Pancreas (tissue), 10 donors: Measurements from ENCODE around the gene PLEKHH1. TPM values are rescaled to one million over a fixed set of nuclear protein-coding genes. Genes with fewer than 3 reads are reported as not detected.

Experiments used
- ATAC-seq, 4 donors: fragments of 200-7000 bp; cut with Tn5 transposase; one replicate each; pipeline versions ENCODE4 v1.8.0 to v1.9.1; 2020; ENCODE audit warnings: mild to moderate bottlenecking in 4 of 4, moderate library complexity in 4 of 4
- DNase-seq, 6 donors: peaks; one replicate each; pipeline ENCODE4 v3.0.0-alpha.2; 2020
- FAIRE-seq: peaks from 2 replicates; lab custom pipeline; 2012; peaks lifted over from hg19 to GRCh38; lab: Jason Lieb, UNC
- H3K27ac ChIP-seq, 4 donors: fragments of 200-600 bp; sonication (generic); 1 replicate in 3 of 4; 2 replicates in 1 of 4; pipeline versions ENCODE4 v1.5.0 to v1.8.0; 2020
- H3K27me3 ChIP-seq, 4 donors: fragments of 200-600 bp; one replicate each; pipeline ENCODE4 v1.8.0; 2021
- H3K36me3 ChIP-seq, 3 donors: fragments of 200-600 bp; sonication (generic) in 1 of 3; one replicate each; pipeline versions ENCODE4 v1.5.0 to v1.8.0; 2020 to 2021
- H3K4me1 ChIP-seq, 3 donors: fragments of 200-600 bp; one replicate each; pipeline ENCODE4 v1.8.0; 2021
- H3K4me3 ChIP-seq, 4 donors: fragments of 200-600 bp; sonication (generic) in 2 of 4; one replicate each; pipeline versions ENCODE4 v1.5.0 to v1.8.0; 2020 to 2021
- H3K9me3 ChIP-seq, 4 donors: fragments of 200-600 bp; one replicate each; pipeline ENCODE4 v1.8.0; 2021
- CTCF ChIP-seq, 4 donors: fragments of 200-600 bp; sonication (generic) in 3 of 4; IDR thresholded peaks; one replicate each; pipeline versions ENCODE4 v1.5.0 to v1.8.0; 2021; ENCODE audit warnings: antibody characterized with exemption in 4 of 4
- WGBS, 2 donors: extraction: QIAGEN DNeasy Blood & Tissue Kit; methylation state at CpG; one replicate each; pipeline ENCODE4 v1.1.7; 2013; 5-methylcytosine and 5-hydroxymethylcytosine counted together
- intact Hi-C, 3 donors: fragments of 100-400 bp; cut with DNase I; formaldehyde crosslinking; loops; one replicate each; pipeline versions ENCODE4 v1.11.1 to v1.14.2; 2022
- polyA plus RNA-seq, 2 donors: library from polyadenylated mRNA; stranded (reverse); fragments of 200-250 nt; gene quantifications; one replicate each; pipeline ENCODE4 v1.2.3, GENCODE V29; 2013
- total RNA-seq, 6 donors: library from RNA; stranded (reverse); fragmentation: NEBNext Ultra II Directional in 4 of 6; extraction: Animal tissue kit (Norgen Biotek cat#: 25700) in 4 of 6; gene quantifications; one replicate each; pipeline versions ENCODE4 v1.2.1 to v1.2.4, GENCODE V29; 2021 to 2023
- donor health status: healthy with polysubstance abuse.
- donor health status: DM: no; HTN: no; CAD: no; lungs with moderate emphysema.
- donor health status: DM: no; HTN: no; CAD: no.
- donor health status: control.
- donor health status: control.
- donor health status: Bipolar disorder and iron deficiency.
- donor health status: DM: yes; HTN: yes; CAD: no.
- donor health status: DM: no; HTN: no; CAD: no.
- donor health status: DM: no; HTN: no; CAD: no.
- donor health status: DM: yes; HTN: yes; CAD: no.

Gene PLEKHH1
- total and polyA plus RNA-seq, 8 donors, result 15.0 to 48.8 (median 22.6) TPM

- DNase-seq, result peak; percentile 56 to 82 (median 72)
- WGBS, 2 donors, result 36 to 39% methylated on average over 9 of the region's 9 CpGs
- FAIRE-seq, result no peak
- Histone ChIP-seq H3K27ac (peak overlapping the region; percentile 17 to 70 (median 34)), H3K4me3 (no peak overlapping the region), H3K9me3 (no peaks in the 10 kb centered on the region), H3K27me3 (no peaks in the 10 kb centered on the region), H3K36me3 (no peaks in the 10 kb centered on the region), H3K4me1 (peaks cover 5 to 16% (median 11%) of the 10 kb centered on the region in 3 donors)
- intact Hi-C loops, result no loop called here
- TF ChIP-seq CTCF (IDR thresholded peaks at IDR 0.05), result no peak
- ATAC-seq, result peak; percentile 64 to 90 (median 82)
Observed at GRCh38 chr14:67491741-67492507, 41.2 kb upstream of the PLEKHH1 start.

GRCh38 chr14:67492538-67492937 is 40.6 kb upstream of the PLEKHH1 start:
- Histone ChIP-seq H3K4me1 (peaks cover 5 to 16% (median 11%) of the 10 kb centered on the region in 3 donors), H3K27me3 (no peaks in the 10 kb centered on the region), H3K36me3 (no peaks in the 10 kb centered on the region), H3K4me3 (no peak overlapping the region), H3K27ac (peak overlapping the region in 3 of 4 donors; percentile 24 to 70 (median 31)), H3K9me3 (no peaks in the 10 kb centered on the region)
- FAIRE-seq (no peak), DNase-seq (peak in 2 of 6 donors; percentile 18 to 36), ATAC-seq (peak; percentile 61 to 82 (median 78))
- WGBS, 2 donors, result 50 to 53% methylated on average over 3 of the region's 3 CpGs
- TF ChIP-seq CTCF (IDR thresholded peaks at IDR 0.05), result no peak
- intact Hi-C loops, result no loop called here

- Histone ChIP-seq H3K36me3 (no peaks in the 10 kb centered on the region), H3K4me1 (peaks cover 5 to 16% (median 11%) of the 10 kb centered on the region in 3 donors), H3K27me3 (no peaks in the 10 kb centered on the region), H3K4me3 (no peak overlapping the region), H3K9me3 (no peaks in the 10 kb centered on the region), H3K27ac (peak overlapping the region in 2 of 4 donors; percentile 24 to 70)
- 95 to 96% methylated on average over 8 of the region's 8 CpGs for WGBS, 2 donors
- TF ChIP-seq CTCF (IDR thresholded peaks at IDR 0.05), result no peak
- intact Hi-C loops, result no loop called here
- ATAC-seq, result no peak
- FAIRE-seq, result no peak
- no peak for DNase-seq
Observed at GRCh38 chr14:67493092-67493717, 39.9 kb upstream of the PLEKHH1 start.

- no peak for DNase-seq
- H3K27me3 ChIP-seq, result no peaks in the 10 kb centered on the region
- no peak for TF ChIP-seq CTCF (IDR thresholded peaks at IDR 0.05)
- ATAC-seq, result no peak
- 70 to 73% methylated on average over 1 of the region's 1 CpG for WGBS, 2 donors
- no peak overlapping the region for H3K27ac ChIP-seq
- intact Hi-C loops, result no loop called here
- H3K9me3 ChIP-seq, result no peaks in the 10 kb centered on the region
- H3K4me3 ChIP-seq, result no peak overlapping the region
- H3K4me1 ChIP-seq, result peaks cover 5 to 16% (median 11%) of the 10 kb centered on the region in 3 donors
- no peaks in the 10 kb centered on the region for H3K36me3 ChIP-seq
- FAIRE-seq, result no peak
Observed at GRCh38 chr14:67495827-67496226, 37.3 kb upstream of the PLEKHH1 start.
